Aorta (tissue), 5 donors: Measurements from ENCODE around the gene C6orf136. TPM values are rescaled to one million over a fixed set of nuclear protein-coding genes. Genes with fewer than 3 reads are reported as not detected.
"Not testable (repeated sequence)": the region's sequence is repeated elsewhere in the genome, so short reads cannot be mapped to it uniquely, and the experiment has no call there.

Experiments
- ATAC-seq: fragments of 200-7000 bp; cut with Tn5 transposase; one replicate; pipeline ENCODE4 v1.9.1; 2022; ENCODE audit warnings: moderate library complexity; ENCODE audit not compliant: low FRiP score
- DNase-seq, 2 donors: peaks; one replicate each; pipeline ENCODE4 v3.0.0-alpha.2; 2020
- H3K27ac ChIP-seq, 2 donors: one replicate each; pipeline ENCODE4 v1.5.1; 2013; ENCODE audit warnings: low read length in 2 of 2, mild to moderate bottlenecking in 2 of 2, moderate library complexity in 2 of 2, control low read depth in 1 of 2, inconsistent platforms in 1 of 2, low read depth in 1 of 2
- H3K27me3 ChIP-seq, 2 donors: one replicate each; pipeline ENCODE4 v1.6.1; 2013; ENCODE audit warnings: control low read depth in 1 of 2, low read length in 1 of 2, mild to moderate bottlenecking in 1 of 2, moderate library complexity in 1 of 2; ENCODE audit not compliant: insufficient read depth in 2 of 2, control insufficient read depth in 1 of 2
- H3K36me3 ChIP-seq, 2 donors: one replicate each; pipeline ENCODE4 v1.6.1; 2013; ENCODE audit warnings: control low read depth in 1 of 2, low read length in 1 of 2, mild to moderate bottlenecking in 1 of 2; ENCODE audit not compliant: insufficient read depth in 2 of 2, control insufficient read depth in 1 of 2
- H3K4me1 ChIP-seq, 2 donors: one replicate each; pipeline ENCODE4 v1.6.1; 2013; ENCODE audit warnings: low read length in 2 of 2, control low read depth in 1 of 2, mild to moderate bottlenecking in 1 of 2, moderate library complexity in 1 of 2; ENCODE audit not compliant: insufficient read depth in 2 of 2, control insufficient read depth in 1 of 2
- H3K4me3 ChIP-seq, 2 donors: one replicate each; pipeline ENCODE4 v1.5.1; 2013; ENCODE audit warnings: low read length in 2 of 2, control low read depth in 1 of 2, mild to moderate bottlenecking in 1 of 2
- H3K9me3 ChIP-seq: one replicate; pipeline ENCODE4 v1.6.1; 2013; ENCODE audit warnings: mild to moderate bottlenecking, low read length; ENCODE audit not compliant: control insufficient read depth
- WGBS, 2 donors: extraction: QIAGEN DNeasy Blood & Tissue Kit; methylation state at CpG; one replicate each; pipeline ENCODE4 v1.1.7; 2013; 5-methylcytosine and 5-hydroxymethylcytosine counted together
- intact Hi-C, 2 donors: fragments of 100-400 bp; cut with DNase I; formaldehyde crosslinking; loops; one replicate each; pipeline versions ENCODE4 v1.14.2 to v1.15.0; 2022
- long read RNA-seq, 2 donors: library from polyadenylated mRNA; unstranded; transcript quantifications; one replicate each; pipeline ENCODE4 v2.0.0, GENCODE V29; 2020 to 2021
- polyA plus RNA-seq, 2 donors: library from polyadenylated mRNA; stranded (reverse); fragments of 200-250 nt; gene quantifications; one replicate each; pipeline ENCODE4 v1.2.3, GENCODE V29; 2013
- total RNA-seq, 2 donors: library from RNA; stranded (reverse); fragmentation: NEBNext Ultra II Directional; extraction: Animal tissue kit (Norgen Biotek cat#: 25700); gene quantifications; one replicate each; pipeline ENCODE4 v1.2.1, GENCODE V29; 2021
- donor health status: healthy with polysubstance abuse.
- donor health status: Bipolar disorder and iron deficiency.
- donor health status: DM: no; HTN: no; CAD: no.
- donor health status: DM: no; HTN: no; CAD: no.
- donor health status: DM: yes; HTN: yes; CAD: no.

C6orf136 gene
- total RNA-seq = 10 to 100 TPM in 1 of 2 donors, 1 to 10 TPM in 1; 9.7 to 19.9 TPM
- polyA plus RNA-seq = 10 to 100 TPM; 18.8 to 21.0 TPM
- long read RNA-seq, donor 1, transcript C6orf136-201 (6 exons, 1,978 nt) = major isoform, 7 of 12 reads
- long read RNA-seq, donor 1, partial matches to known transcripts = 3 of 12 reads
- long read RNA-seq, donor 1, other reads (novel, unspliced or antisense) = 0 of 12 reads
- long read RNA-seq, donor 2, partial matches to known transcripts = 1 of 3 reads
- long read RNA-seq, donor 2, other reads (novel, unspliced or antisense) = 1 of 3 reads

GRCh38 chr6:30646450-30647241, at the start of gene C6orf136:
C6orf136 (plus strand) TSS chr6:30647133; CDS start chr6:30647232, 99 bp downstream.
- ATAC-seq (peak; percentile 91), DNase-seq (peak; percentile 95 to 98)
- H3K9me3 ChIP-seq = no peaks in the 10 kb centered on the region
- WGBS, 2 donors = 10 to 11% methylated on average over 29 to 37 of the region's 37 CpGs
- intact Hi-C loops = no loop called here
- no peaks in the 10 kb centered on the region for H3K27me3 ChIP-seq
- peak within 1 kb of the TSS; percentile 7 to 46 for H3K27ac ChIP-seq
- H3K4me3 ChIP-seq = peak within 1 kb of the TSS; percentile 63 to 88
- H3K4me1 ChIP-seq = no peaks in the 10 kb centered on the region
- H3K36me3 ChIP-seq = no peaks in the 10 kb centered on the region

GRCh38 chr6:30597315-30598144, 49.4 kb upstream of the C6orf136 start:
- not testable (repeated sequence) for H3K27me3 ChIP-seq, H3K4me3 ChIP-seq, H3K4me1 ChIP-seq, H3K9me3 ChIP-seq, H3K27ac ChIP-seq, H3K36me3 ChIP-seq
- WGBS, 2 donors = 76% methylated on average over 15 of the region's 15 CpGs
- ATAC-seq = peak; percentile 84
- peak; percentile 85 to 86 for DNase-seq
- intact Hi-C loops = loop anchor here in 1 of 2 donors (2.0 kb wide), 1 partner anchor 115 kb away; no protein-coding TSS in a partner anchor

- H3K4me1 ChIP-seq = no peaks in the 10 kb centered on the region
- H3K27ac ChIP-seq = no peak overlapping the region
- no peak overlapping the region for H3K4me3 ChIP-seq
- peaks cover 9 to 15% of the 10 kb centered on the region in 2 donors for H3K36me3 ChIP-seq
- intact Hi-C loops = no loop called here
- no peaks in the 10 kb centered on the region for H3K27me3 ChIP-seq
- DNase-seq (no peak), ATAC-seq (no peak)
- no peaks in the 10 kb centered on the region for H3K9me3 ChIP-seq
- WGBS, 2 donors = 72 to 73% methylated on average over 12 of the region's 12 CpGs
These were observed 47.9 kb upstream of the C6orf136 start for GRCh38 chr6:30598912-30599624.

GRCh38 chr6:30599625-30600324, 47.2 kb upstream of the C6orf136 start:
- H3K9me3 ChIP-seq = no peaks in the 10 kb centered on the region
- peaks cover 13 to 20% of the 10 kb centered on the region in 2 donors for H3K36me3 ChIP-seq
- H3K4me3 ChIP-seq = no peak overlapping the region
- ATAC-seq (no peak), DNase-seq (no peak)
- 79 to 85% methylated on average over 13 of the region's 13 CpGs for WGBS, 2 donors
- intact Hi-C loops = no loop called here
- H3K4me1 ChIP-seq = no peaks in the 10 kb centered on the region
- no peaks in the 10 kb centered on the region for H3K27me3 ChIP-seq
- H3K27ac ChIP-seq = no peak overlapping the region

- Histone ChIP-seq H3K27me3 (no peaks in the 10 kb centered on the region), H3K4me3 (no peak overlapping the region), H3K4me1 (no peaks in the 10 kb centered on the region), H3K9me3 (no peaks in the 10 kb centered on the region), H3K27ac (no peak overlapping the region), H3K36me3 (peaks cover 15 to 24% of the 10 kb centered on the region in 2 donors)
- DNase-seq (peak in 1 of 2 donors; percentile 50), ATAC-seq (no peak)
- WGBS, 2 donors = 59 to 61% methylated on average over 10 of the region's 10 CpGs
- intact Hi-C loops = no loop called here
These were observed 46.4 kb upstream of the C6orf136 start for GRCh38 chr6:30600451-30600961.

GRCh38 chr6:30601436-30601814, 45.5 kb upstream of the C6orf136 start:
- H3K9me3 ChIP-seq = no peaks in the 10 kb centered on the region
- no peaks in the 10 kb centered on the region for H3K27me3 ChIP-seq
- DNase-seq = no peak
- intact Hi-C loops = no loop called here
- ATAC-seq = no peak
- H3K4me3 ChIP-seq = no peak overlapping the region
- no peaks in the 10 kb centered on the region for H3K4me1 ChIP-seq
- no peak overlapping the region for H3K27ac ChIP-seq
- WGBS, 2 donors = 49 to 55% methylated on average over 6 of the region's 6 CpGs
- peaks cover 15 to 29% of the 10 kb centered on the region in 2 donors for H3K36me3 ChIP-seq

GRCh38 chr6:30601815-30602641, 44.9 kb upstream of the C6orf136 start:
- Histone ChIP-seq H3K27ac (no peak overlapping the region), H3K36me3 (peaks cover 15 to 30% of the 10 kb centered on the region in 2 donors), H3K27me3 (no peaks in the 10 kb centered on the region), H3K9me3 (no peaks in the 10 kb centered on the region), H3K4me3 (no peak overlapping the region), H3K4me1 (no peaks in the 10 kb centered on the region)
- ATAC-seq = peak; percentile 10
- intact Hi-C loops = no loop called here
- DNase-seq = no peak
- WGBS, 2 donors = 89 to 90% methylated on average over 39 of the region's 39 CpGs
